Sigmoid colon (tissue), 4 donors: Measurements from ENCODE around the gene CPE.

Experiments
- EP300 ChIP-seq, 4 donors: sonication (generic); formaldehyde crosslinking; IDR thresholded peaks; one replicate each; pipeline ENCODE4 v1.6.1; 2017; ENCODE audit warnings: antibody characterized with exemption in 4 of 4
- POLR2A ChIP-seq, 2 donors: fragments of 450-650 bp; IDR thresholded peaks; one replicate each; pipeline ENCODE4 v1.6.1; 2016; ENCODE audit warnings: antibody characterized with exemption in 2 of 2, mild to moderate bottlenecking in 2 of 2, moderate library complexity in 2 of 2
- TF ChIP-seq, protein P1 (sequence below), 4 experiments: fragments of 450-650 bp in 3 of 4; fragments of 200-600 bp in 1 of 4; IDR thresholded peaks; one replicate each; pipeline ENCODE4 v1.5.1; 2016 to 2019; ENCODE audit warnings: antibody characterized with exemption in 4 of 4, mild to moderate bottlenecking in 3 of 4, moderate library complexity in 2 of 4

DNA sequence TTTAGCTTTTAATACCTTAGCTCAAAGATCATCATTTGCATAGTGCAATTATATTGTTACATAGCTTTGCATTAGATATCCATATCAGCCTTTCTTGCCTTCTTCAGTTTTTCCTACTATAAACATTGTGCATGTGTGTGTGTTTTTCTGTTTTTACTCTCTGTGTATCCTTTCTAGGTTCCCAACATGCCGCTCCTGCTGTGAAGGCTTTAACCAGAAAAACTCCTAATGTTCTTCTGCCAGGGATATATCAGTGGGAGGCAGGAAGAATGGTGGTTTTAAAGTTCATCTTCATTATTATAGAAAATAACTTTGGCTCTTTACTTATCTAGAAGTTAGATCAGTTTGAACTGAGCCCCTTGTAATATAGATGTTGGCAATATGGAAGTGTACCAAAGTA is 61.2 kb downstream of the CPE start:
- TF ChIP-seq, protein P1, sequence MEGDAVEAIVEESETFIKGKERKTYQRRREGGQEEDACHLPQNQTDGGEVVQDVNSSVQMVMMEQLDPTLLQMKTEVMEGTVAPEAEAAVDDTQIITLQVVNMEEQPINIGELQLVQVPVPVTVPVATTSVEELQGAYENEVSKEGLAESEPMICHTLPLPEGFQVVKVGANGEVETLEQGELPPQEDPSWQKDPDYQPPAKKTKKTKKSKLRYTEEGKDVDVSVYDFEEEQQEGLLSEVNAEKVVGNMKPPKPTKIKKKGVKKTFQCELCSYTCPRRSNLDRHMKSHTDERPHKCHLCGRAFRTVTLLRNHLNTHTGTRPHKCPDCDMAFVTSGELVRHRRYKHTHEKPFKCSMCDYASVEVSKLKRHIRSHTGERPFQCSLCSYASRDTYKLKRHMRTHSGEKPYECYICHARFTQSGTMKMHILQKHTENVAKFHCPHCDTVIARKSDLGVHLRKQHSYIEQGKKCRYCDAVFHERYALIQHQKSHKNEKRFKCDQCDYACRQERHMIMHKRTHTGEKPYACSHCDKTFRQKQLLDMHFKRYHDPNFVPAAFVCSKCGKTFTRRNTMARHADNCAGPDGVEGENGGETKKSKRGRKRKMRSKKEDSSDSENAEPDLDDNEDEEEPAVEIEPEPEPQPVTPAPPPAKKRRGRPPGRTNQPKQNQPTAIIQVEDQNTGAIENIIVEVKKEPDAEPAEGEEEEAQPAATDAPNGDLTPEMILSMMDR (IDR thresholded peaks at IDR 0.05) = no peak
- TF ChIP-seq POLR2A (IDR thresholded peaks at IDR 0.05) (no peak), EP300 (IDR thresholded peaks at IDR 0.05) (no peak)
